Activated CD8-positive, alpha-beta memory T cell treated with anti-CD3 and anti-CD28 coated beads for 1 hour (primary cell): ENCODE results near the gene ACSL1.
"Not testable (repeated sequence)": the region's sequence is repeated elsewhere in the genome, so short reads cannot be mapped to it uniquely, and the experiment has no call there.

Experiments used
- DNase-seq, 2 donors: peaks; one replicate each; pipeline ENCODE4 v3.0.0-alpha.2; 2020; ENCODE audit warnings: low read depth in 1 of 2; ENCODE audit errors: extremely low read depth in 1 of 2

ACSL1 gene

GRCh38 chr4:184762100-184762499, 63.7 kb downstream of the ACSL1 start:
- peak in 1 of 2 donors; percentile 6 for DNase-seq

- no peak for DNase-seq
Measured at GRCh38 chr4:184760681-184761080, 65.1 kb downstream of the ACSL1 start.

- DNase-seq = no peak
Measured at GRCh38 chr4:184757810-184758209, 68.0 kb downstream of the ACSL1 start.

GRCh38 chr4:184756399-184756798, 69.4 kb downstream of the ACSL1 start:
- no peak for DNase-seq

GRCh38 chr4:184755278-184755677, 70.5 kb downstream of the ACSL1 start:
- DNase-seq = no peak

DNA sequence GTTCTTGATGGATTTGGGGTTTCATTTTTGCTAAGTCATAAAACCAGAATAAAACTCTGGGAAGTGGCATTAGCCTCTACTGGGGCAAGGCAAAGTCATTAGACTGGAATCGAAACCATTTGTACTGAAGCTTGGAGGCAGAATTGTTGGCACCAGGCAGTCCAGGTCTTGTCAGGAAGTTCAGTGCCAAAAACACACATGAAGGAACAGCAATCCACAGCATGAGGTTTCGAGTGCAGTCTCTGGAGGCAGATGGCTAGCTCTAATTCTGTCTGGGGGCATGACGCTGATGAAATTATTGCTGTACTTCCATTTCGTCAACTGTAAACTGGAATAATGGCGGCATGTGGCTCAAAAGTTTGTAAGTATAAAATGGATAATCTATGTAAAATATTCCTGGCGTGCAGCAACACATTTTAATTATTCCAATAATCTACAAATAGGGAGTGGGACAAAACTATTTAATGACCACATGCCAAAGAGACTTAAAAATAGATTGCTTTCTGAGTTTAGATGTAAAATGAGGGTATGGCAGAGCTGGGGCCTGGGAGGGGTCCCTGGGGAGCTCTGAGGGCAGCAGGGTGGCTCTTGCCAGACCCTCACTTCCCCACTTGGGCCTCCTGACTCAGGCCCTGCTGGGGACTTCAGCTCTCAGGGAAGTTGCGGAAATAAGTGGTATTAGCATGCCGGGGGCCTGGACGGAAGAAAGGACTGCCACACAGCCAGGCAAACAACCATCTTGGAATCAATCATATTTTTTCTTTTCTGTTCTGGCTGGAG, 73.1 kb downstream of the ACSL1 start:
- DNase-seq = no peak

- no peak for DNase-seq
Measured at GRCh38 chr4:184751585-184751956, 74.2 kb downstream of the ACSL1 start.

DNA sequence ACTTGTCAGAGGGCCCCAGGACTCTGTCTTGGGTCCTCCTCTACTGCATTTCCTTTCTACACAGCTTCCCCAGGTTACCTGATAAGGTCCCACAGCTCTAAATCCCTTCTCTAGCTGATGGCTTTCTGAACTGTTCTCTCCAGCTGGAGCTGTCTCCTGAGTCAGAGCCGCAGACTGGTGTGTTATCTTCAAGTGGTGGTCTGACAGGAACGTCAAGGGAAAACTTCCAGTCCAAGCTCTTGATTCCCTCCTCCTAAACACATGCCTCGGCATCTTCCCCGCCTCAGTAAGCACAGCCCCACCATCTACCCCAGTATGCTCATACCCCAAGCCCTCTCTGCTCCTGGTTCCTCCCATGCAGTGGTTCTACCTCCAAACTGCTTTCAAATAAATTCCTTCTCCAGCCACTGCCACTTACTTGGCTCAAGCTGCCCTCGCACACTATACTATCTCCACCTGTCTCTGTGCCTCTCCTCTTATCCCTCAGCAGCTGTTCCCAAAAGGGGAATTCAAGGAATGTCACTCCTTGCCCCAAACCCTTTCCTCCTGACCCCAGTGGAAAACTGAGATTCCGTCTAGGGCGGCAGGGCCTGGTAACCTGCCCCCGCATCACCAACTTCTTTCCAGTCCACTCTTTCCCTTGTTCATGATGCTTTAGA, 74.7 kb downstream of the ACSL1 start:
- no peak for DNase-seq

DNA sequence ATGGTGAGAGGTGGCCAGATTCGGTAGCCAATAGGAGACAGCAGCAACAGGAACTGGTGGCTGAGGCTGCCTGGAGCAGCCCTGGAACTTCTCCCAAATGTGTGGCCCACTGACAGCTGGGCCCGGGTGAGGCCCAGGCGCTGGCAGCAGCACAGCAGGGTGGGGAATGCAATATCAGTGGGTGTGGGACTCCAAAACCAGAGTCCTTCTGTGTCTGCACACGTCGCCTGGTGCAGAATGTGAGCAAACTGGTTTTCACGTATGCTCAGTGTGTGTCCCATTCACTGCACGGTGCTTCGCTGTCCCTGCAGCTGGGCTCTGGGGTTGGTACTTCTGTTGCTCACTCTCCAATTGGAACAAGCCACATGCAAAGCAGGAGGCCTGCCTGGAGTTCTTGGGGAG, 77.5 kb downstream of the ACSL1 start:
- DNase-seq = no peak

DNA sequence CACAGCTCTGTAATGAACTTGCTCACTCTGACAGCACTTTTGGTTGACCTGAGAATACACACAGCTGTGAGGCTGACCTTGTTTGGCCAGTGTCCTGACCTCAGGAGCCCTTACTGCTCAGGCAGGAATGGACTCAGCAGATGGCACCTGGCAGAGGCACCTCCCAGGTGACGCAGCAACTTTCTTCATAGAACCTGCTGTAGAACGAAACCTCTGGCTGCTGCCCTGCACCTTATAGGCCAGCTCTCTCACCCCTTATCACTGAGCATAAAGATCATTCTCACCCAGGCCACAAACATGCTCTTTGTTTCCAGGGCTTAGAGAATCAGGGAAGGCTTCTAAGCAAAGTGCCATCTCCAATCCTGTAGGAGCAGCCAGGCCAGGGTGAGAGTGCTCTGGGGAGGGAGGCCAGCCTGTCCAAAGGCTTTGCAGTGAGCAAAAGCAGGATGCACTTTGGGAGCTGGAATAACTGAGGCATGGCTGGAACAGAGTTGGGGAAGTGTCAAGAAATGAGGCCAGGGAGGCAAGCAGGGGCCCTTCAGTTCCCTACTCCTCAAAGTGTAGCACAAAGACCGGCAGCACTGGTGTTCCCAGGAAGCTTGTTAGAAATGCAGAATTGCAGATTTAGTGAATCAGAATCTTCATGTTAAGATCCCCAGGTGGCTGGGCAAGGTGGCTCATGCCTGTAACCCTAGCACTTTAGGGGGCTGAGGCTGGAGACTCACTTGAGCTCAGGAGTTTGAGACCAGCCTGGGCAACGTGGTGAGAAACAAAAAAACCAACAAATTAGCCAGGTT, 78.5 kb downstream of the ACSL1 start:
- no peak for DNase-seq

DNA sequence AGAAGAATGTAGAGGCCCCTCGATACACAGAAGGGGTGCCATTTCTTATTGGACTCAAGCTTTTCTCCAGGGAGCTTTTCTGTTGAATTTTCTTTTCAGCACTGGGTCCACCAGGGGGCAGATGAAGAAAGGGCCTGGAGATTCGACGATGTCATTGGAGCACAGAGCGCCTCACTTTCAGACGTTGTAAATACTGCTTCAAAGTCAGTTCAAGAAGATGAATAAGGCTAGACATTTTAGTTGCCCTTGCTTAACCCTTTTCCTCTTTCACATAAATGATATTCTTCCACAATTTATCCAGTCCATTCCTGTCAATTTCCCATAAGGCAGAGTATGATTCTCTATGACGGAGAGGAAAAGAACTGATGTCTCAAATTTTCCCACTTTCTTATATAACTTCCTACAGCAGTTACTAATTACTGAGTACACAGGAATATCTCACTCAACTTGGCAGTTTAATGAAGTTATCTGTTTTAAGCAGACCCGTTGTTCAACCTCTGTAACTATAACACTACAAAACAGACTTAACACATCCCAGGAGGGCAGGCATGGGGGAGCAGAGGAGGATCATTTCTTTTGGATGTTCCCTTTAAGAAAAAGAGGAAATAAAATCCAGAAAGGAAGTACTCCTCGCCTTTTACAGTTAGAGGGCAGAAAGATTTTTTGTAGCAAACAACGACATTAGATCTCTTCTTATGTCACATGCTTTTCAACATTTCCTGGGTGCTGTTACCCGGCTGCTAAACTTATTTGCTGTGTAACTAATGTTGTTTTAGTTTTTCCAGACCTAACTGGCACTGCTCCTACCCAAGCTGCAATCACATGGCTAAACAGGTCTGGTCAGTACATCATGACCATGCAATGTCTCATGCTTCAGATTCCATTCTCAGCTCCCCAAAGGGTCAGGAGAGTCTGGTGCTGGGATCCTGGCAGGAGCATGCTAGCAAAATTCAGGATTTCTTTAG, 79.7 kb downstream of the ACSL1 start:
- DNase-seq = peak; percentile 37 to 51

- no peak for DNase-seq
Measured at GRCh38 chr4:184744236-184744635, 81.5 kb downstream of the ACSL1 start.

GRCh38 chr4:184743650-184744049, 82.1 kb downstream of the ACSL1 start:
- DNase-seq = no peak

DNA sequence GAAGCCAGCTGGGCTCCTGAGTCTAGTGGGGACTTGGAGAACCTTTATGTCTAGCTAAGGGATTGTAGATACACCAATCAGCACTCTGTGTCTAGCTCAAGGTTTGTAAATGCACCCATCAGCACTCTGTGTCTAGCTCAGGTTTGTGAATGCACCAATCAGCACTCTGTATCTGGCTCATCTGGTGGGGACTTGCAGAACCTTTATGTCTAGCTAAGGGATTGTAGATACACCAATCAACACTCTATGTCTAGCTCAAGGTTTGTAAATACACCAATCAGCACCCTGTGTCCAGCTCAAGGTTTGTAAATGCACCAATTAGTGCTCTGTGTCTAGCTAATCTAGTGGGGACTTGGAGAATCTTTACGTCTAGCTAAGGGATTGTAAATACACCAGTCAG, 84.1 kb downstream of the ACSL1 start:
- not testable (repeated sequence) for DNase-seq

DNA sequence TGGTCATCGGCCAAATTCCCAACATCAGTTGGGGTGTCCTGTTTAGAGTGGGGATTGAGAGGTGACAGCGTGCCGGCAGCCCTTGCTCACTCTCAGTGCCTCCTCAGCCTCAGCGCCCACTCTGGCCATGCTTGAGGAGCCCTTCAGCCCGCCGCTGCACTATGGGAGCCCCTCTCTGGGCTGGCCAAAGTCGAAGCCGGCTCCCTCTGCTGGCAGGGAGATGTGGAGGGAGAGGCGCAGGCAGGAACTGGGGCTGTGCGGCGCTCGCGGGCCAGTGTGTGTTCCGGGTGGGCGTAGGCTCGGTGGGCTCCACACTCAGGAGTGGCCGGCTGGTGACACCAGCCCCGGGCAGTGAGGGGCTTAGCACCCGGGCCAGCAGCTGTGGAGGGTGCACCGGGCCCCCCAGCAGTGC, 84.8 kb downstream of the ACSL1 start:
- DNase-seq = no peak

GRCh38 chr4:184739575-184739974, 86.2 kb downstream of the ACSL1 start:
- DNase-seq = not testable (repeated sequence)

DNA sequence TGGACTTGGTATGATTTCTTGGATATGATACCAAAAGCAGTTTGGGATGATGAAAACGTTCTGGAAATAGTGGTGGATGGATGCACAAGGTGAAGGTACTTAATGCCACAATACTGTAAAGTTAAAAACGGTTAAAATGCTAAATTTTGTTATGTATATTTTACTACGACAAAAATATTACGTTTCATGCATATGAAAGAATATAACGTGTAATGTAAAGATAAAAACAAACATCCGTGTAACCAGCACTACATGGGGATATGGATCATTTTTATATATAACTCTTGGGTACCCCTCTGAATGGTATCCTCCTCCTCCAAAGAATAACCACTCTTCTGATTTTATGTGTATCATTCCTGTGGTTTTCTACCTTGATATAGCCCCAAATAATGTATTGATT, 91.0 kb downstream of the ACSL1 start:
- no peak for DNase-seq

DNA sequence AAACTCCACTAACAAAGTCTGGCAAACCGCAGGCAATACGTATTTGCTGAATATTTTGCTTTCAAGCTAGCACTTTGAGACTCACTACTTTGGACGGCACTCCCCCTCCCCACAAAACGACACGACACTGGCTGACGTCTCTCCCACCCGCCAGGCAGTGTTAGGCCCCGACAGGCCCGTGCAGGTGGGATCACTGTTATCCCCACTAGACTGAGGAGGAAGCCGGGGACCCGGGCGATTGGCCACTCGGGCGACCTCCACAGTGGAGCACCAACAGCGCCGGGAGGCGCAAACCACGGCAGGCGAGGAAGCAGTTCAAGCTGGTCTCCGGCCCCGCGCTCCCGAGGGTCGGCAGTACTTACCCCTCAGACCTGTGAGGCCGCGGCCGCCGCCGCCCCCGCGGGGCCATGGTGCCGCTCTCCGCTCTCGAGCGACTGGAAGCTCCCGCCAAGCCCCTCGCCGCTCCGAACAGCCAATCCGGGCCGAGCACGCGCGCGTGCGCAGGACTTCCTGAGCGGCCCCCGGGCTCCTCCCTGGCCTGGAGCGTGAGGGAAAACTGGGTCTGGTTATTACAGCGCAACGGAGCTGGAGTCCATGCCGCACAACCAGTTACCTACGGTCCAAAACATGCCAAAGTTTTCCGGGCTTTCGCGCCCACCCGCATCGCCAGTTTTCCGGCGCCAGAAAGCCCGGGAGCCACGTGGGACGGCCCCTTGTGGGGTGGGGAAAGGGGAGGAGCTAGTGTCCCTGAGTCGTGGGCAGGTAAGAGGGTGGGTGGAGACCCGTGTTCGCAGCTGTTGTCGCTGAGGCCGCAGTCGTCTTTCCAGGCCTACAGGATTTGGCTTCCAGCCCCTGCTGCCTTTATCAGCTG, 91.9 kb downstream of the ACSL1 start, which contains the start of gene CENPU:
Gene CENPU, minus strand, starts transcription at position 443 of the 871 bp plus-strand sequence. Its CDS starts 34 bp downstream, at position 409.
- peak; percentile 82 to 91 for DNase-seq

DNA sequence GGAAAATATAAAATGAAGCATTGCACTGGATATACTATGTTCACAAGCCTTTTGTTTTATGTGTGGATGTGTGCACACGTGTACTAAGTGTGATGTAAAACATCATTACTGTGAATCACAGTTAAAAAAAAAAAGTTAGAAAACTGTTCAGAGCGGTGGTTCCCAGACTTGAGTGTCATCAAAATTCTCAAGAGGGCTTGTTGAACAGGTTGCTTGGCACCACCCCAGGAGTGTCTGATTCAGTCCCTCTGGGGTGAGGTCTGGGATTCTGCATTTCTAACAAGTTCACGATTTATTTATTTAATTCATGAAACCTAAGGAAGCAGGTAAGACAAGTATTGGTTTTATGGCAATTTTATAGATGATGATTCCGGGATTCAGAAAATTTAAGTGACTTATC, 93.6 kb downstream of the ACSL1 start:
- DNase-seq = no peak
